Measurements from ENCODE around the gene VWA3B.

The VWA3B gene

DNA sequence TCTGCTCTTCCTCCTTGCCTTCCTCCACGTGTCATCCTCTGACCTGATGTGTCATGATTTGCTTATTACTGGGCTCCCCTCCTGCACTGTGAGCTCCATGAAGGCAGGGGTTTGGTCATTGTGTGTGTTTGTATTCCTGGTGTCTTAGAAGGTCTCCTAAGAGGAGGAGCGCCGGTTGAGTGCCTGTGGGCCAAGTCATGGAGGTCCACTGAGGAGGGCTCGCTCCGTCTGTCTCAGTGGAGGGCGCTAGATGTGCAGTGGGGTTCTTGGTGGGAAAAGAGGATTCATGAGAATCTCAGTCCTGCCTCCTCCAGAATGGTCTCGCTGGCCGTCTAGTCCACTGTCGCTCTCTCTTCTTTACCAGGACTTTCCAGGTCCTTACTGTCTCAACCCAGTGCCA lies 100.2 kb downstream of the VWA3B start:
- Histone ChIP-seq H3K9ac (no peak overlapping the region), H3K4me1 (no peaks in the 10 kb centered on the region)

DNA sequence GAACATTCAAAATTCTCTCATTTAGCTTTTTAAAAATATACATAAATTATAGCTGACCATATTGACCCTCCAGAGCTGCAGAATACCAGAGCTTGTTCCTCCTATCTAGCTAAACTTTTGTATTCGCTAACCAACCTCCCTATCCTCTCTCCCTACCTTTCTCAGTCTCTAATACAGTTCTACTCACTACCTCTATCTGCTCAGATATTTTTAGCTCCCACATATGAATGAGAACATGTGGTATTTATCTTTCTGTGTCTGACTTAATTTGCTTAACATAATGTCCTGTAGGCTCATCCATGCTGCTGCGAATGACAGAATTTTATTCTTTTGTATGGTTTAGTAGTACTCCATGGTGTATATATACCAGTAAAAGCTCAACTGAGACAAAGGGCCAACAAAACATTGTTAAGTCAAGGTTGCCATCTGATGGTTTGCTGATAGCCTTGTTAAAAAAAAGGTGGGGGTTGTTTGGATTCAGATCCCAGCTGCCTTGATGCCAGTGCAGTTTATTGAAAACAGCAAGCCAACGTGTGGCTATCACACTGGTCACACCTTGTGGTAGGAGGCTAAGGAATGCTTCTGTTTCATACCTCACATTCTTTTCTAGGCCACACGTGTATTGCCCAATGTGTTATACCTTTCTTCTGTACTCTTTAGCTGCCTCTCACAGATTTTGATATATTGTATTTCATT lies 101.5 kb downstream of the VWA3B start:
- H3K9me3 ChIP-seq = no peaks in the 10 kb centered on the region
- H3K27ac ChIP-seq = no peak overlapping the region
- H3K27me3 ChIP-seq = no peaks in the 10 kb centered on the region
- H3K9ac ChIP-seq = no peak overlapping the region
- no peaks in the 10 kb centered on the region for H3K4me1 ChIP-seq
- H4K20me1 ChIP-seq = no peaks in the 10 kb centered on the region
- TF ChIP-seq Cebpa-rat (IDR thresholded peaks at IDR 0.05) = no peak
- H3K4me2 ChIP-seq = no peak overlapping the region
- no peaks in the 10 kb centered on the region for H3K36me3 ChIP-seq
- no peak overlapping the region for H3K4me3 ChIP-seq

More for the DNA sequence above, 100.2 kb downstream of the VWA3B start:
- Histone ChIP-seq H3K9me3 (no peaks in the 10 kb centered on the region), H3K4me2 (no peak overlapping the region), H3K4me3 (no peak overlapping the region), H3K36me3 (no peaks in the 10 kb centered on the region), H4K20me1 (no peaks in the 10 kb centered on the region), H3K27me3 (no peaks in the 10 kb centered on the region), H3K27ac (no peak overlapping the region)
- no peak for TF ChIP-seq Cebpa-rat (IDR thresholded peaks at IDR 0.05)

DNA sequence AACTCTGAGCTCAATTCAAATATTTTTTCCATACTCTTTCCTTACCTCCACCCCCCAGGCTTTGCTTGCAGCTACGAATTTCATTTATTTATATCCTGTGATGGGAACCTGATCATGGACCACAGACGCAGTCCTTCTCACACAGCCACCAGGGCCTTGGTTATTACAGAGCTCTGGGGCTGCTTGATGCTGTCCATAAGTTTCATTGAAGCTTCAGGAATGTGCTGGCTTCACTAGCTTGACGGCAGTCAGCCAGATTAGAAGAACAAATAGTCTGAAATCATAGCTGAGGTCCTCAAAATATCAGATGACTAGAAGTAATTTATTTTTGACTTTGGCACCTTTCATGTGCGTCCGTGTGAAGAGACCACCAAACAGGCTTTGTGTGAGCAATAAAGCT lies 104.9 kb downstream of the VWA3B start:
- TF ChIP-seq Cebpa-rat (IDR thresholded peaks at IDR 0.05) = no peak
- Histone ChIP-seq H3K27me3 (no peaks in the 10 kb centered on the region), H3K4me3 (no peak overlapping the region), H3K27ac (no peak overlapping the region), H3K4me1 (no peaks in the 10 kb centered on the region), H4K20me1 (no peaks in the 10 kb centered on the region), H3K36me3 (no peaks in the 10 kb centered on the region), H3K9me3 (no peaks in the 10 kb centered on the region), H3K4me2 (no peak overlapping the region), H3K9ac (no peak overlapping the region)

DNA sequence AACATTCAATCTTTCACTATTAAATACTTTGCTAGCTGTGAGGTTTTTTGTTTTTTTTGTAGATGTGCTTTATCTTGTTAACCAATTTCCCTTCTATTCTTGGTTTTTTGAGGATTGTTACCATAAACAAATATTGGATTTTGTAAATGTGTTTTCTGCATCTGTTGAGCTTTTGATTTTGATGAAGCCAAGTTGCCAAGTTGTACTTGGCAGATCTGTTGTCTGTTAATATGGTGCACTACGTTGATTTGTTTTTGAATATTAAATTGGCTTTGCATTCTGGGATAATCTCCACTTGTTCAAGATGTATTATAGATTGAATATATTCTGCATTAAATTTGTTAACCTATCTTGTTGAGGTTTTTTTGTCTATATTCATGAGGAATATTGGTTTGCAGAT lies 114.6 kb downstream of the VWA3B start:
- Histone ChIP-seq H3K9me3 (no peaks in the 10 kb centered on the region), H3K27ac (no peak overlapping the region), H3K36me3 (no peaks in the 10 kb centered on the region), H3K4me3 (no peak overlapping the region), H3K27me3 (no peaks in the 10 kb centered on the region), H3K9ac (no peak overlapping the region), H3K4me1 (no peaks in the 10 kb centered on the region), H3K4me2 (no peak overlapping the region), H4K20me1 (no peaks in the 10 kb centered on the region)
- TF ChIP-seq Cebpa-rat (IDR thresholded peaks at IDR 0.05) = no peak

DNA sequence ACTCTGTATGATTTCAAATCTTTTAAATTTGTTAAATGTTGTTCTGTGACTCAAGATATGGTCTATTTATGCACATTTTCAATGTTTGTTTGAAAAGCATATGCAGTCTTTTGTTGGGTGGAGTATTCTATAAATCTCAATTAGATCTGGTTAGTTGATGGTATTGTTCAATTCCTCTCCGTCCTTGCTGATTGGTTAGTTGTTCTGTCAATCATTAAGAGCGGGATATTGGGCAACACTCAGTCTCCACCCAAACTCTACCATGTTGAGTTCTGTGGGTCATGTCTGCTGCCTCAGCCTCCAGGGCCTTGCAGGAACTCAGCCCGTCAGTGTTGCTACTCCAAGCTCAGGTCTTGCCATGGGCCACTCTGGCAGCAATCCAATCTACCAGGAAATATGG lies 118.9 kb downstream of the VWA3B start:
- H3K9ac ChIP-seq = no peak overlapping the region
- H3K9me3 ChIP-seq = no peaks in the 10 kb centered on the region
- H3K4me1 ChIP-seq = no peaks in the 10 kb centered on the region
- no peaks in the 10 kb centered on the region for H3K27me3 ChIP-seq
- no peak overlapping the region for H3K4me2 ChIP-seq
- no peak overlapping the region for H3K4me3 ChIP-seq
- no peaks in the 10 kb centered on the region for H4K20me1 ChIP-seq
- TF ChIP-seq Cebpa-rat (IDR thresholded peaks at IDR 0.05) = no peak
- no peaks in the 10 kb centered on the region for H3K36me3 ChIP-seq
- no peak overlapping the region for H3K27ac ChIP-seq

DNA sequence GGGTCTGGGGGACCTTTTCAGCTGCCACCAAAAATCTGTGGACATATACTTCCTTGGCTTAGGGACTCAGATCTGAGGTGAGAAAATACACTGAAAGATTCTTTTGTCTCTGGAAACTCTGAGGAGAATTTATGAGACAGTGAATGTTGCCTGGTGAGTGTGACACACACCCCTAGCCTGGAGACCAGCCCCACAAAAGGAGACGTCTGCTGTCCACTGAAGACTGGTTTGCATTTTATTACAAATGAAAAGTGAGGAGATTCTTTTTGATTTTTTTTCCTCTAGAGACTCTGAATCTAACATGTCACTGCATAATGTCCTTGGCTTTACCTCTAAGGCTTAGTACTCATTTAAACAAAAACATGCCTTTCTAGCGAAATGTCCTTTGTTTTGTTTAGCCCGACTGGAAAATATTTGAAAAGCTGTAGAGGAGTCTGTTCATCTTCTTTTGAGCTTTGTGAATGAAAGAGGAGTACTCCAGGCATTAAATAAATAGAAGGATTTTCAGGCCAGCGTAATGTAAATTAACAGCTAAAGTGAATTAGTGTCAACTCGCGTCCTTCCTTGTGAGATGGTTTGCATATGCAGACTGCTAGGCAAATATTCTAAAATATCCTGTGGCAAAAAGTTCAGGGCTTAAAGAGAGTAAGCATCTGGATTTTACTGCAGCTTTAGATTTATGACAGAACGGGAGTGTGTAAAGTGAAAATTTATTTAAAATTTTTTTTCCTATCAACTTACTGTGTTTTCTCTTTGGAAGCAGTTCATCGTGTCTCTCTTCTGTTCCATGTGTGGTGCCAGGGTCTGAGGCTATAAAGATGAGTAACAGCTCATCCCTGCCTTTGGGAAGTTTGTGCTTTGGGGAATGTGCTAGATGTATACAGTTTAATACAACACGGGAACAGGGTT lies 125.4 kb downstream of the VWA3B start:
- H3K9me3 ChIP-seq = no peaks in the 10 kb centered on the region
- H3K4me2 ChIP-seq = no peak overlapping the region
- H3K36me3 ChIP-seq = no peaks in the 10 kb centered on the region
- H4K20me1 ChIP-seq = no peaks in the 10 kb centered on the region
- H3K4me3 ChIP-seq = no peak overlapping the region
- no peak overlapping the region for H3K9ac ChIP-seq
- no peaks in the 10 kb centered on the region for H3K4me1 ChIP-seq
- no peak for TF ChIP-seq Cebpa-rat (IDR thresholded peaks at IDR 0.05)
- H3K27me3 ChIP-seq = no peaks in the 10 kb centered on the region
- H3K27ac ChIP-seq = no peak overlapping the region

DNA sequence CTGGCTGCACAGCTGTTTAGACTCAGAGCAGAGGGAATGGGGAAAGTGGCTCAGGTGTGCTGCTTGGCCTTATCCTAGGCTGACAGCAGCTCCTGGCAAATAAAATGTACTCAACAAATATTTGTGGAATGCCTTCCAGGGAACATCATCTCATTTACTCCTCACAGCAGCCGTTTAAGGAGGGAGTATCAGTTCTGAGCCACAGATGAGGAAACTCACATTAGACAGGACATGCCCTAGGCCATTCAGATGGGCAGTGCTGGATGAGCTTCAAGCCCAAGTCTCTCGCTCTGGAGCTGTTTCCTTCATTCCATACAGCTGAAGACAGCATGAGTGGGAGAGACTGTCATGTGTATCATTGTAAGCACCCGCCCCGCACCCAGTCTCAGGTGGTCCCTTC lies 129.6 kb downstream of the VWA3B start:
- Histone ChIP-seq H3K4me1 (no peaks in the 10 kb centered on the region), H3K4me2 (no peak overlapping the region), H3K4me3 (no peak overlapping the region), H3K9ac (no peak overlapping the region), H3K27ac (no peak overlapping the region), H3K27me3 (no peaks in the 10 kb centered on the region), H3K9me3 (peaks cover 17% of the 10 kb centered on the region), H3K36me3 (no peaks in the 10 kb centered on the region), H4K20me1 (no peaks in the 10 kb centered on the region)
- no peak for TF ChIP-seq Cebpa-rat (IDR thresholded peaks at IDR 0.05)

DNA sequence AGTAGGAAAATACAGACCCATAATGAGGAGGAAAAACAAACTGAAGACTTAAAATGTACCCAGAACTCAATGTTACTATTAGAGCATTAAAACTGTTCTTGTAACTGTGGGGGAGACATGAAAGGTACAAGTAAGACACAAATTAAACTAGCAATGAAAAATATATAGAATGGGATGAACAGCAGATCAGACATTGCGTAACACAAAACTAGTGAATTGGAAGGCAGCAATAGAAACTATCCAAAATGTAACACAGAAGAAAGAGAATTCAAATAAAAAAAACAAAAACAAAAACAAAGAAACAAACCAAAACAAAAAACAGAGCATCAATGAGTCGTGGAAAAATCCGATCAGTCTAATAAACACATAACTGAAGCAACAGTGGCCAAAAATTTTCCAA lies 132.2 kb downstream of the VWA3B start:
- Histone ChIP-seq H3K27ac (no peak overlapping the region), H3K27me3 (no peaks in the 10 kb centered on the region), H4K20me1 (no peaks in the 10 kb centered on the region), H3K4me2 (no peak overlapping the region), H3K36me3 (no peaks in the 10 kb centered on the region), H3K9me3 (peaks cover 17% of the 10 kb centered on the region), H3K4me1 (no peaks in the 10 kb centered on the region), H3K9ac (no peak overlapping the region), H3K4me3 (no peak overlapping the region)
- TF ChIP-seq Cebpa-rat (IDR thresholded peaks at IDR 0.05) = peak; percentile 14; the same call in 1 of the 2 replicates

DNA sequence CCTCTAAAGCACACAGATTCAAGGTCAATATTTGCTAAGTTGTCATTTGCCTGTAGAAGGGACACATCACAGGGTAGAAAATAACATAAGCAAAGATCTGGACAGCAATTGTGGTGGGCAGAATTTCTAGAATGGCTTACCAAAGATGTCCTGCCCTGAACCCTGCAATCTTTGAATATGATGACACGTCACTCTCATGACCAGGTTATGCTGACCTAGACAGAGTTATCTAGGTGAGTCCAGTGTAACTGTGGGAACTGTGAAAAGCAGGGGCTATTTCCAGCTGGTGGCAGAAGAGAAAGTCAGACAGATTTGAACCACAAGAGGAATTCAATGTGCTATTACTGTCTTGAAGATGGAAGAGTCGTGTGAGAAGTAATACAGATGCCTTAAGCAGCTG lies 147.0 kb downstream of the VWA3B start:
- Histone ChIP-seq H4K20me1 (no peaks in the 10 kb centered on the region), H3K9ac (no peak overlapping the region), H3K27ac (no peak overlapping the region), H3K9me3 (no peaks in the 10 kb centered on the region), H3K27me3 (no peaks in the 10 kb centered on the region), H3K4me3 (no peak overlapping the region), H3K4me1 (no peaks in the 10 kb centered on the region), H3K36me3 (no peaks in the 10 kb centered on the region), H3K4me2 (no peak overlapping the region)
- TF ChIP-seq Cebpa-rat (IDR thresholded peaks at IDR 0.05) = no peak

DNA sequence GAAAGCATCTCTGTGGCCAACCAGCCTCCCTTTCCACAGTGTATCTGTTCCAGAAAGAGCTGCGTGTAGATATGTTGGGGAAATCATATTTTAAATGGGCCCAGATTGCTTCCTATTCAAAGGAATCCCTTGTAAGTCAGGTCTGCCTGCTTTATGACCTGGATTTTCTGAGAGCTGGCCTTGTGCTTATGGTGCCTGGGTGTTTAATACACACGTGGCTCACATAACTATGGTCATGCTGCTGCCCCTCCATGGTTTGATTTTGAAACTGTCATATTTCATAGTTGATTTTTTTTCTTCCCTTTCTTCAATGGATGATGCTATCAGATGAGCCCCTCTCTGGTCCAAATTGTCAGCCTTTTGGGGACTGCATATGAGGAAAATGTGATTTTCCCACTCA lies 147.8 kb downstream of the VWA3B start:
- H3K27me3 ChIP-seq = no peaks in the 10 kb centered on the region
- H3K36me3 ChIP-seq = no peaks in the 10 kb centered on the region
- no peak overlapping the region for H3K4me3 ChIP-seq
- H3K4me1 ChIP-seq = no peaks in the 10 kb centered on the region
- H3K9ac ChIP-seq = no peak overlapping the region
- no peak for TF ChIP-seq Cebpa-rat (IDR thresholded peaks at IDR 0.05)
- no peaks in the 10 kb centered on the region for H4K20me1 ChIP-seq
- no peaks in the 10 kb centered on the region for H3K9me3 ChIP-seq
- H3K4me2 ChIP-seq = no peak overlapping the region
- no peak overlapping the region for H3K27ac ChIP-seq

All from BLaER1 (cell line).